ENCODE data around the gene ITIH1.

Gene ITIH1

GRCh38 chr3:52743721-52744120 is 33.7 kb upstream of the ITIH1 start:
- peaks cover 94 to 100% (median 97%) of the 10 kb centered on the region in 11 experiments for H3K36me3 ChIP-seq
- H3K4me3 ChIP-seq = no peak overlapping the region
- no peaks in the 10 kb centered on the region for H4K20me1 ChIP-seq
- H3K9ac ChIP-seq = no peak overlapping the region
- H3K27me3 ChIP-seq = no peaks in the 10 kb centered on the region
- no peak overlapping the region for H3K4me2 ChIP-seq
- TF ChIP-seq Cebpa-rat (IDR thresholded peaks at IDR 0.05) = no peak
- no peak overlapping the region; a peak in 1 of 22 replicates for H3K27ac ChIP-seq
- H3K4me1 ChIP-seq = no peaks in the 10 kb centered on the region
- no peaks in the 10 kb centered on the region for H3K9me3 ChIP-seq (replicated peaks in 1 of 11)

GRCh38 chr3:52752045-52752660 is 25.2 kb upstream of the ITIH1 start:
- H3K36me3 ChIP-seq = peaks cover 87 to 100% (median 96%) of the 10 kb centered on the region in 11 experiments
- peak overlapping the region in 5 of 11 experiments; percentile 55 to 80 (median 77); a peak in 10 of 22 replicates for H3K4me2 ChIP-seq
- H3K27me3 ChIP-seq = no peaks in the 10 kb centered on the region
- peaks cover 0 to 3% (median 0%) of the 10 kb centered on the region in 11 experiments; a peak in 1 of 22 replicates for H3K9me3 ChIP-seq (replicated peaks in 1 of 11)
- no peak overlapping the region for H3K4me3 ChIP-seq
- peak overlapping the region in 6 of 11 experiments; percentile 6 to 66 (median 54); a peak in 11 of 22 replicates for H3K27ac ChIP-seq
- peak overlapping the region in 3 of 11 experiments; percentile 7 to 23 (median 16); a peak in 5 of 22 replicates for H3K9ac ChIP-seq
- peaks cover 0 to 35% (median 7%) of the 10 kb centered on the region in 10 experiments; a peak in 10 of 20 replicates for H3K4me1 ChIP-seq
- TF ChIP-seq Cebpa-rat (IDR thresholded peaks at IDR 0.05) = no peak
- no peaks in the 10 kb centered on the region for H4K20me1 ChIP-seq

GRCh38 chr3:52754373-52754772 is 23.0 kb upstream of the ITIH1 start:
- no peak overlapping the region for H3K27ac ChIP-seq
- no peaks in the 10 kb centered on the region for H4K20me1 ChIP-seq
- no peak for TF ChIP-seq Cebpa-rat (IDR thresholded peaks at IDR 0.05)
- H3K36me3 ChIP-seq = peaks cover 88 to 100% (median 98%) of the 10 kb centered on the region in 11 experiments
- H3K4me2 ChIP-seq = no peak overlapping the region
- no peak overlapping the region for H3K4me3 ChIP-seq
- peaks cover 0 to 35% (median 7%) of the 10 kb centered on the region in 10 experiments; a peak in 10 of 20 replicates for H3K4me1 ChIP-seq
- no peaks in the 10 kb centered on the region for H3K27me3 ChIP-seq
- H3K9me3 ChIP-seq (replicated peaks in 1 of 11) = peaks cover 0 to 3% (median 0%) of the 10 kb centered on the region in 11 experiments; a peak in 1 of 22 replicates
- no peak overlapping the region for H3K9ac ChIP-seq

GRCh38 chr3:52756141-52756540 is 21.3 kb upstream of the ITIH1 start:
- H3K27ac ChIP-seq = no peak overlapping the region
- TF ChIP-seq Cebpa-rat (IDR thresholded peaks at IDR 0.05) = no peak
- H3K4me2 ChIP-seq = no peak overlapping the region
- no peak overlapping the region for H3K4me3 ChIP-seq
- peaks cover 0 to 3% (median 0%) of the 10 kb centered on the region in 11 experiments; a peak in 1 of 22 replicates for H3K9me3 ChIP-seq (replicated peaks in 1 of 11)
- no peak overlapping the region for H3K9ac ChIP-seq
- no peaks in the 10 kb centered on the region for H4K20me1 ChIP-seq
- H3K4me1 ChIP-seq = peaks cover 0 to 35% (median 7%) of the 10 kb centered on the region in 10 experiments; a peak in 10 of 20 replicates
- H3K27me3 ChIP-seq = no peaks in the 10 kb centered on the region
- H3K36me3 ChIP-seq = peaks cover 88 to 100% (median 98%) of the 10 kb centered on the region in 11 experiments

- Histone ChIP-seq H3K9me3 (replicated peaks in 1 of 11) (no peaks in the 10 kb centered on the region), H3K36me3 (peaks cover 72 to 100% (median 97%) of the 10 kb centered on the region in 11 experiments), H3K27ac (peak overlapping the region in 9 of 11 experiments; percentile 4 to 84 (median 25); a peak in 13 of 22 replicates), H3K4me2 (peak overlapping the region in 4 of 11 experiments; percentile 24 to 75 (median 58); a peak in 8 of 22 replicates), H3K27me3 (no peaks in the 10 kb centered on the region), H4K20me1 (no peaks in the 10 kb centered on the region), H3K4me1 (peaks cover 0 to 44% (median 2%) of the 10 kb centered on the region in 10 experiments; a peak in 8 of 20 replicates), H3K9ac (peak overlapping the region in 6 of 11 experiments; percentile 14 to 69 (median 54); a peak in 9 of 22 replicates), H3K4me3 (no peak overlapping the region)
- no peak for TF ChIP-seq Cebpa-rat (IDR thresholded peaks at IDR 0.05)
Measured at GRCh38 chr3:52763466-52763865, 13.9 kb upstream of the ITIH1 start.

GRCh38 chr3:52769786-52770455 is 7.5 kb upstream of the ITIH1 start:
- peak overlapping the region; percentile 63 to 85 (median 81); a peak in 21 of 22 replicates for H3K27ac ChIP-seq
- peaks cover 27 to 43% (median 36%) of the 10 kb centered on the region in 11 experiments for H3K36me3 ChIP-seq
- no peaks in the 10 kb centered on the region for H3K9me3 ChIP-seq (replicated peaks in 1 of 11)
- no peak for TF ChIP-seq Cebpa-rat (IDR thresholded peaks at IDR 0.05)
- H4K20me1 ChIP-seq = no peaks in the 10 kb centered on the region
- peak overlapping the region; percentile 65 to 88 (median 78) for H3K4me3 ChIP-seq
- peak overlapping the region; percentile 82 to 99 (median 91) for H3K4me2 ChIP-seq
- no peaks in the 10 kb centered on the region for H3K27me3 ChIP-seq
- peak overlapping the region; percentile 79 to 90 (median 86) for H3K9ac ChIP-seq
- H3K4me1 ChIP-seq = peaks cover 21 to 33% (median 22%) of the 10 kb centered on the region in 10 experiments

- Histone ChIP-seq H3K4me3 (peak within 1 kb of the TSS; percentile 65 to 88 (median 78)), H3K9ac (peak within 1 kb of the TSS; percentile 79 to 90 (median 86)), H3K27ac (peak within 1 kb of the TSS; percentile 63 to 85 (median 81); a peak in 21 of 22 replicates), H3K27me3 (no peaks in the 10 kb centered on the region), H4K20me1 (no peaks in the 10 kb centered on the region), H3K36me3 (peaks cover 19 to 35% (median 28%) of the 10 kb centered on the region in 11 experiments), H3K4me2 (peak within 1 kb of the TSS; percentile 82 to 99 (median 91)), H3K9me3 (replicated peaks in 1 of 11) (no peaks in the 10 kb centered on the region), H3K4me1 (peaks cover 24 to 39% (median 27%) of the 10 kb centered on the region in 10 experiments)
- no peak for TF ChIP-seq Cebpa-rat (IDR thresholded peaks at IDR 0.05)
Measured at GRCh38 chr3:52770496-52771333, 6.7 kb upstream of the ITIH1 start, which contains the start of gene NEK4. TSS of gene NEK4 (minus strand) at chr3:52770940. CDS start at chr3:52770746, 194 bp downstream.

- H3K27me3 ChIP-seq = no peaks in the 10 kb centered on the region
- peaks cover 13 to 29% (median 22%) of the 10 kb centered on the region in 11 experiments for H3K36me3 ChIP-seq
- peaks cover 24 to 42% (median 30%) of the 10 kb centered on the region in 10 experiments for H3K4me1 ChIP-seq
- peak overlapping the region; percentile 63 to 85 (median 81); a peak in 21 of 22 replicates for H3K27ac ChIP-seq
- H3K9me3 ChIP-seq (replicated peaks in 1 of 11) = no peaks in the 10 kb centered on the region
- H3K9ac ChIP-seq = peak overlapping the region; percentile 79 to 90 (median 86)
- peak overlapping the region; percentile 65 to 98 (median 90) for H3K4me2 ChIP-seq
- H3K4me3 ChIP-seq = peak overlapping the region; percentile 65 to 88 (median 78)
- no peak for TF ChIP-seq Cebpa-rat (IDR thresholded peaks at IDR 0.05)
- no peaks in the 10 kb centered on the region for H4K20me1 ChIP-seq
Measured at GRCh38 chr3:52771334-52771681, 6.1 kb upstream of the ITIH1 start.
